ENCODE results near the gene MTUS2. TPM values are rescaled to one million over a fixed set of nuclear protein-coding genes. Genes with fewer than 3 reads are reported as not detected.

The MTUS2 gene
- total RNA-seq, 4 donors from 2014 or later = 0.26 to 0.72 (median 0.38) TPM; not detected in 1

DNA sequence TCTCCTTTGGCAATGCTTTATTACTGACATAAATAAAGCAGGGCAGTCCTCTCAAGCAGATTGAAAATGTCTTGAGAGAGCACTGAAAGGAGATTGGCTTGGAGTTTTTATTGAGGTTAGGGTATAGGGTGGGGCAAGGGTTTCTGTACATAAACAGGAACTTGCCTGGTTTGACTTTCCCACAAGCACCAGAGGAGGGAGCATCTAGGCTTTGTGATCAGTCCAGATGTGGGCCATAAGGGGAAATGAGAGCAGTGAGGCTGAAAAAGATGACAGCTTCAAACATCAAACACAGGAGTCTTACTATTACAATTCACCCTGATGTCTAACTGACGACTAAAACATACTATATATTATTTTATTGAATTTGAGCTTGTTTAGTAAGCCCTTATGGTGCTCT is 260.9 kb downstream of the MTUS2 start:
- H3K4me1 ChIP-seq = no peaks in the 10 kb centered on the region
- H3K27ac ChIP-seq = no peak overlapping the region
- no peak overlapping the region for H3K4me3 ChIP-seq
- no peaks in the 10 kb centered on the region for H3K27me3 ChIP-seq
- H3K9me3 ChIP-seq = peaks cover 5% of the 10 kb centered on the region
- DNase-seq (ENCODE audit: low spot score in 2 of 2) = no peak
- WGBS = 42% methylated on average over 1 of the region's 1 CpG
- H3K36me3 ChIP-seq = no peaks in the 10 kb centered on the region
- TF ChIP-seq EP300 (IDR thresholded peaks at IDR 0.05) (no peak), POLR2A (IDR thresholded peaks at IDR 0.05) (no peak), POLR2AphosphoS5 (IDR thresholded peaks at IDR 0.05) (no peak)
- TF ChIP-seq, protein P1, sequence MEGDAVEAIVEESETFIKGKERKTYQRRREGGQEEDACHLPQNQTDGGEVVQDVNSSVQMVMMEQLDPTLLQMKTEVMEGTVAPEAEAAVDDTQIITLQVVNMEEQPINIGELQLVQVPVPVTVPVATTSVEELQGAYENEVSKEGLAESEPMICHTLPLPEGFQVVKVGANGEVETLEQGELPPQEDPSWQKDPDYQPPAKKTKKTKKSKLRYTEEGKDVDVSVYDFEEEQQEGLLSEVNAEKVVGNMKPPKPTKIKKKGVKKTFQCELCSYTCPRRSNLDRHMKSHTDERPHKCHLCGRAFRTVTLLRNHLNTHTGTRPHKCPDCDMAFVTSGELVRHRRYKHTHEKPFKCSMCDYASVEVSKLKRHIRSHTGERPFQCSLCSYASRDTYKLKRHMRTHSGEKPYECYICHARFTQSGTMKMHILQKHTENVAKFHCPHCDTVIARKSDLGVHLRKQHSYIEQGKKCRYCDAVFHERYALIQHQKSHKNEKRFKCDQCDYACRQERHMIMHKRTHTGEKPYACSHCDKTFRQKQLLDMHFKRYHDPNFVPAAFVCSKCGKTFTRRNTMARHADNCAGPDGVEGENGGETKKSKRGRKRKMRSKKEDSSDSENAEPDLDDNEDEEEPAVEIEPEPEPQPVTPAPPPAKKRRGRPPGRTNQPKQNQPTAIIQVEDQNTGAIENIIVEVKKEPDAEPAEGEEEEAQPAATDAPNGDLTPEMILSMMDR (IDR thresholded peaks at IDR 0.05) = no peak

DNA sequence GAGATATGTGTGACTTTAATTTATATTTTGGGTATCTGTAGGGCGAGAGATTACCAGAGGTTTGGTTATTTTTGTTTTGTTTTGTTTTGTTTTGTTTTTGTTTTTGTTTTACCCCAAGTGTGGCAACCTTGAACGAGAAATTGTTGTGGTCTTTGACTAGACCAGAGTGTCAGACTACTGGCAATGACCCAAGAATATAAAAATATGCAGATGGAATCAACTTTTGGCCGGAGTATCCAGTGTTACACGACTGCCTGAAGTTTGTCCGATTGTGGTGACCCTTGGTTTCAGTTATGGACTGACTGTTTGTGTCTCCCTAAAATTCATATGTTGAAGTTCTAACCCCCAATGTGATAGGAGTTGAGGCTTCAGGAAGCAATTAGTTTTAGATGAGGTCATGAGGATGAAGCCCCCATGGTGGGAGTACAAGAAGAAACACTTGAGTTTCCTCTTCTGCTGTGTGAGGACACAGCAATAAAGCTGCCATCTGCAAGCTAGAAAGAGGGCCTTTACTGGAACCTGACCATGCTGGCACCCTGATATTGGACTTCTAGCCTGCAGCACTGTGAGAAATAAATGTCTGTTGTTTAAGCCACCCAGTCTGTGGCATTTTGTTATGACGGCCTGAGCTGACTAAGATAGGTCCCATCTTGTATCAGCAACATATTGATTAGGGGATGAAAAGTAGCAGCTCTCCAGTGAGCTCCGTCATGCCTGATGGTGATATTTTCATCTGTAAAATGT is 261.7 kb downstream of the MTUS2 start:
- no peaks in the 10 kb centered on the region for H3K9me3 ChIP-seq
- no peak for DNase-seq (ENCODE audit: low spot score in 2 of 2)
- H3K4me3 ChIP-seq = no peak overlapping the region
- no peak for TF ChIP-seq POLR2A (IDR thresholded peaks at IDR 0.05)
- TF ChIP-seq POLR2AphosphoS5 (IDR thresholded peaks at IDR 0.05) = no peak
- TF ChIP-seq, protein P1 (IDR thresholded peaks at IDR 0.05) = no peak
- no peak for TF ChIP-seq EP300 (IDR thresholded peaks at IDR 0.05)
- no peak overlapping the region for H3K27ac ChIP-seq
- no peaks in the 10 kb centered on the region for H3K36me3 ChIP-seq
- no peaks in the 10 kb centered on the region for H3K27me3 ChIP-seq
- 70% methylated on average over 6 of the region's 7 CpGs for WGBS
- no peaks in the 10 kb centered on the region for H3K4me1 ChIP-seq

DNA sequence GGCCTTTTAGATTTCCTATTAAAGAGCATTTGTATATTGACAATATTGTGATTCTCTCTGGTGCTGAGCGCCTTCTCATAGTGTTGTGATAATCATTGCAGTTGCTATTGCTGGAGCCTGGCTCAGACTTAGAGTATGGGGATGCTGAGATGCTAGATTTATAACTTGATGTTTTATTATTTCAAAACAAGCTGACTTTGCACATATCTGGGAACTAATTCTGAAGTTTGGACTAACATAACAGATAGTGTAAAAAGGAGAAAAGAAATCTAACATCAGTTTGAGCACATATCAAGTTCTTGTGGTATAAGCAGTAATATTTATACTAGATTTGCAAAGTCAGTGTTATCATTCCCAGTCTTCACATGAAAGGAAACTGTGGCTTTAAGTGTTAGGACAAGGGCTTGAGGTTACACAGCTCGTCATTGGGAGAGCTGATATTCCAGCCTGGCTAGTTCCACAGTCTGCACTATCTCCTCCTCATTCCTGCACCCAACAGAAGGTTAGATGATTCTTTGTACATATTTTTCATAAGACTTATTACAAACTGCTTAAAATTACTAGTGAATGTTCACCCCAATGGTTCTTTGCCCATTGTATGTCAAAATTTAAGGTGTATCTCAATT is 279.8 kb downstream of the MTUS2 start:
- TF ChIP-seq POLR2A (IDR thresholded peaks at IDR 0.05) (no peak), POLR2AphosphoS5 (IDR thresholded peaks at IDR 0.05) (no peak), EP300 (IDR thresholded peaks at IDR 0.05) (no peak)
- TF ChIP-seq, protein P1 (IDR thresholded peaks at IDR 0.05) = no peak
- 54% methylated on average over 2 of the region's 2 CpGs for WGBS
- no peaks in the 10 kb centered on the region for H3K4me1 ChIP-seq
- H3K4me3 ChIP-seq = no peak overlapping the region
- no peaks in the 10 kb centered on the region for H3K27me3 ChIP-seq
- no peaks in the 10 kb centered on the region for H3K9me3 ChIP-seq
- no peaks in the 10 kb centered on the region for H3K36me3 ChIP-seq
- no peak for DNase-seq (ENCODE audit: low spot score in 2 of 2)
- H3K27ac ChIP-seq = no peak overlapping the region

DNA sequence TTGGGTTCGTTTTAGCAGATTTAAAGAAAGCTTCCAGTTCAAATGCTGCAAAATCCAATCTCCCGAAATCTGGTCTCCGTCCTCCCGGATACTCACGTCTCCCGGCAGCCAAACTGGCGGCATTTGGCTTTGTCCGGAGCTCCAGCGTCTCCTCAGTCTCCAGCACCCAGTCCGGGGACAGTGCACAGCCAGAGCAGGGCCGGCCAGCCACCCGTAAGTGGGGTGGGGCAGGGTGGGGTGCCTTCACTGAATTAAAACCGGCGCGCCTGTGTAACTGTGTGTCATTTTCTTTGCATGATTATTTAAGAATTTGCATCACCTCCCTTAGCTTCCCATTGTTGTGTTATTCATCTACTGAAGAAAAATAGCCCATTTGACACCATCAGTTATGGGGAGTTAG is 280.6 kb downstream of the MTUS2 start:
- TF ChIP-seq EP300 (IDR thresholded peaks at IDR 0.05) = no peak
- no peak for TF ChIP-seq POLR2A (IDR thresholded peaks at IDR 0.05)
- TF ChIP-seq, protein P1 (IDR thresholded peaks at IDR 0.05) = no peak
- TF ChIP-seq POLR2AphosphoS5 (IDR thresholded peaks at IDR 0.05) = no peak
- DNase-seq (ENCODE audit: low spot score in 2 of 2) = no peak
- WGBS = 89% methylated on average over 15 of the region's 15 CpGs

DNA sequence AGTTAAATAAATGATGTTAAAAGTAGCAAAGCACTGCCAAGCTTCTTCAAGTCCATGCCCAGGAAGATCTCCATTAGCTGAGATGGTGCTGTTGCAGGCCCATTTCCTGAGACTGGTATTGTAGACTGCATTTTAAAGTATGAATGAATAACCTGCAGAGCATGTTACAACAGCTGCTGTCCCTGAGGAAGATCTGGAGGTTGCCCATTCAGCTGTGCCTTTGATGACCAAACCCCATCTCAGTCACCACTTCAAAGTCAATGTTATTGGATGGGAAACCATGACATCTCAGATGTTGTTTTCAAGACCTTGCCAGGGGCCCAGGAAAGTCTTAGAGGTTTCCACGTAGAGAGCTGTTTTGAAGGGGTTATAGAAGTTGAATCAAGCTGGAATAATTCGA is 281.3 kb downstream of the MTUS2 start:
- DNase-seq (ENCODE audit: low spot score in 2 of 2) = no peak
- 47% methylated on average over 2 of the region's 2 CpGs for WGBS
- H3K9me3 ChIP-seq = no peaks in the 10 kb centered on the region
- no peaks in the 10 kb centered on the region for H3K4me1 ChIP-seq
- H3K4me3 ChIP-seq = no peak overlapping the region
- H3K27me3 ChIP-seq = no peaks in the 10 kb centered on the region
- no peak overlapping the region for H3K27ac ChIP-seq
- H3K36me3 ChIP-seq = no peaks in the 10 kb centered on the region
- TF ChIP-seq POLR2A (IDR thresholded peaks at IDR 0.05) = no peak
- TF ChIP-seq POLR2AphosphoS5 (IDR thresholded peaks at IDR 0.05) = no peak
- no peak for TF ChIP-seq EP300 (IDR thresholded peaks at IDR 0.05)
- TF ChIP-seq, protein P1 (IDR thresholded peaks at IDR 0.05) = no peak

More for the DNA sequence above, 280.6 kb downstream of the MTUS2 start:
- H3K9me3 ChIP-seq = no peaks in the 10 kb centered on the region
- H3K4me3 ChIP-seq = no peak overlapping the region
- no peaks in the 10 kb centered on the region for H3K27me3 ChIP-seq
- H3K36me3 ChIP-seq = no peaks in the 10 kb centered on the region
- H3K27ac ChIP-seq = no peak overlapping the region
- H3K4me1 ChIP-seq = no peaks in the 10 kb centered on the region

Measured in suprapubic skin (tissue), 4 donors.